ENCODE results near the gene SLIT3.

The SLIT3 gene

GRCh38 chr5:169260896-169261569 lies 39.9 kb downstream of the SLIT3 start:
- TF ChIP-seq, protein P1, sequence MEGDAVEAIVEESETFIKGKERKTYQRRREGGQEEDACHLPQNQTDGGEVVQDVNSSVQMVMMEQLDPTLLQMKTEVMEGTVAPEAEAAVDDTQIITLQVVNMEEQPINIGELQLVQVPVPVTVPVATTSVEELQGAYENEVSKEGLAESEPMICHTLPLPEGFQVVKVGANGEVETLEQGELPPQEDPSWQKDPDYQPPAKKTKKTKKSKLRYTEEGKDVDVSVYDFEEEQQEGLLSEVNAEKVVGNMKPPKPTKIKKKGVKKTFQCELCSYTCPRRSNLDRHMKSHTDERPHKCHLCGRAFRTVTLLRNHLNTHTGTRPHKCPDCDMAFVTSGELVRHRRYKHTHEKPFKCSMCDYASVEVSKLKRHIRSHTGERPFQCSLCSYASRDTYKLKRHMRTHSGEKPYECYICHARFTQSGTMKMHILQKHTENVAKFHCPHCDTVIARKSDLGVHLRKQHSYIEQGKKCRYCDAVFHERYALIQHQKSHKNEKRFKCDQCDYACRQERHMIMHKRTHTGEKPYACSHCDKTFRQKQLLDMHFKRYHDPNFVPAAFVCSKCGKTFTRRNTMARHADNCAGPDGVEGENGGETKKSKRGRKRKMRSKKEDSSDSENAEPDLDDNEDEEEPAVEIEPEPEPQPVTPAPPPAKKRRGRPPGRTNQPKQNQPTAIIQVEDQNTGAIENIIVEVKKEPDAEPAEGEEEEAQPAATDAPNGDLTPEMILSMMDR (IDR thresholded peaks at IDR 0.05; ENCODE audit: low read depth, low read length): no peak
- no peaks in the 10 kb centered on the region for H3K4me1 ChIP-seq
- H3K4me3 ChIP-seq (ENCODE audit: low read depth, low read length): no peak overlapping the region
- no peaks in the 10 kb centered on the region for H3K9me3 ChIP-seq
- no peak for DNase-seq
- H3K36me3 ChIP-seq: no peaks in the 10 kb centered on the region
- H3K27me3 ChIP-seq: no peaks in the 10 kb centered on the region

- DNase-seq: no peak
- no peaks in the 10 kb centered on the region for H3K27me3 ChIP-seq
- no peaks in the 10 kb centered on the region for H3K4me1 ChIP-seq
- no peaks in the 10 kb centered on the region for H3K36me3 ChIP-seq
- no peak overlapping the region for H3K4me3 ChIP-seq (ENCODE audit: low read depth, low read length)
- H3K9me3 ChIP-seq: no peaks in the 10 kb centered on the region
- TF ChIP-seq, protein P1 (IDR thresholded peaks at IDR 0.05; ENCODE audit: low read depth, low read length): no peak
Measured at GRCh38 chr5:169258372-169259000, 42.5 kb downstream of the SLIT3 start.

DNA sequence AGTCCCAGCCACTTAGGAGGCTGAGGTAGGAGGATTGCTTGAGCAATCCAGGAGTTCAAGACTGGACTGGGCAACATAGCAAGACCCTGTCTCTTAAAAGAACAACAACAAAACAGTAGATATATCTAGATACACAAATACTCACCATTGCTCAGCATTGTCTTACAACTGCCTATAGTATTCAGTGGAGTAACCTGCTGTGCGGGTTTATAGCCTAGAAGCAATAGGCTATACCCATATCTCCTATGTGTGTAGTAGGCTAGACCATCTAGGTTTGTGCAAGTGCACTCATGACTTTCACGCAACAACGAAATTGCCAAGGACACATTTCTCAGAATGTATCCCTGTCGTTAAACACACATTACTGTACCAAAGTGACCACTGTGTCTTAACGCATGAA lies 44.7 kb downstream of the SLIT3 start:
- TF ChIP-seq, protein P1 (IDR thresholded peaks at IDR 0.05; ENCODE audit: low read depth, low read length): no peak
- peaks cover 1% of the 10 kb centered on the region for H3K36me3 ChIP-seq
- peaks cover 9% of the 10 kb centered on the region; the same call in 1 of the 2 replicates for H3K4me1 ChIP-seq
- no peaks in the 10 kb centered on the region for H3K9me3 ChIP-seq
- DNase-seq: no peak
- no peaks in the 10 kb centered on the region for H3K27me3 ChIP-seq
- H3K4me3 ChIP-seq (ENCODE audit: low read depth, low read length): no peak overlapping the region

DNA sequence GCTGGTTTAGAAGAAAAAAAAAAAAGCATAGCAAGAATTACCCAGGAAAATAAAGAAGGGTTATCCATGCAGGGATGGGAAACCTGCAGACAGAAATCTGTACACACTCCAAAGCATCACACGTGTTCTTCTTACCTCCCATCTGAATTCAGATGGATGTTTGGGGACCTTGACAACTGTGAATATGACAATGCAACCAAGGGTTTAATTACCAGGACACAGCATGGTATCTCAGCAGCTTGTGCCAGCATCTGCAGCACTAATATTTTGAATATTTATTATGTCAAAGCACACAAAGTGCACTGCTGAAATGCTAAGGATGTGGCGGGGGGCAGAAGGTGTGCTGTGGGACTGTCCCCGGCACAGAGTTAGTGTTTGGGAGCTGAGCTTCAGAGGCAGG lies 47.9 kb downstream of the SLIT3 start:
- Histone ChIP-seq H3K36me3 (peaks cover 17% of the 10 kb centered on the region), H3K4me1 (peaks cover 13% of the 10 kb centered on the region; the same call in 1 of the 2 replicates), H3K27me3 (no peaks in the 10 kb centered on the region), H3K9me3 (no peaks in the 10 kb centered on the region), H3K4me3 (ENCODE audit: low read depth, low read length) (no peak overlapping the region)
- TF ChIP-seq, protein P1 (IDR thresholded peaks at IDR 0.05; ENCODE audit: low read depth, low read length): no peak
- DNase-seq: no peak

GRCh38 chr5:169251333-169252084 lies 49.4 kb downstream of the SLIT3 start:
- peaks cover 17% of the 10 kb centered on the region for H3K36me3 ChIP-seq
- DNase-seq: peak; percentile 24
- H3K4me1 ChIP-seq: peaks cover 13% of the 10 kb centered on the region; the same call in 1 of the 2 replicates
- no peaks in the 10 kb centered on the region for H3K9me3 ChIP-seq
- TF ChIP-seq, protein P1 (IDR thresholded peaks at IDR 0.05; ENCODE audit: low read depth, low read length): no peak
- H3K27me3 ChIP-seq: no peaks in the 10 kb centered on the region
- H3K4me3 ChIP-seq (ENCODE audit: low read depth, low read length): no peak overlapping the region

All from BE2C (cell line).